OCI-LY7 (cell line): ENCODE measurements around the gene NDUFC1. TPM values are rescaled to one million over a fixed set of nuclear protein-coding genes. Genes with fewer than 3 reads are reported as not detected.

Experiments used
- BruUV-seq: library from RNA; stranded (reverse); fragments of 400-500 nt; replicated peaks from 2 replicates; lab custom pipeline; 2021; lab: Mats Ljungman, UMichigan
- CTCF ChIA-PET: fragments of 300-600 bp; sonication (Branson Sonifier 250); formaldehyde crosslinking; loops from one replicate; lab custom pipeline; 2022; ENCODE audit warnings: antibody characterized with exemption; ENCODE audit not compliant: unreplicated experiment; lab: Charles Lee
- POLR2A ChIA-PET: fragments of 300-600 bp; sonication (Branson Sonifier 250); formaldehyde crosslinking; loops from one replicate; lab custom pipeline; 2022; ENCODE audit warnings: antibody characterized with exemption; lab: Charles Lee
- DNase-seq: peaks from one replicate; pipeline ENCODE4 v3.0.0-alpha.2; 2015; ENCODE audit warnings: low spot score
- H2AFZ ChIP-seq: fragments of 200-600 bp; sonication (generic), shearing (Covaris generic); 2 replicates; pipeline ENCODE4 v1.6.1; 2014; ENCODE audit warnings: mild to moderate bottlenecking, antibody characterized with exemption, low read length, moderate library complexity
- H3K27ac ChIP-seq: fragments of 200-600 bp; sonication (generic); 2 replicates; pipeline ENCODE4 v1.5.1; 2014; ENCODE audit warnings: mixed run types, low read depth, mild to moderate bottlenecking, moderate library complexity, low read length, inconsistent platforms; ENCODE audit not compliant: poor library complexity, severe bottlenecking
- H3K36me3 ChIP-seq: fragments of 200-600 bp; sonication (generic); 2 replicates; pipeline ENCODE4 v1.6.1; 2014; ENCODE audit warnings: mild to moderate bottlenecking, antibody characterized with exemption, low read length, moderate library complexity, mixed read lengths; ENCODE audit not compliant: insufficient read depth
- H3K4me1 ChIP-seq: fragments of 200-600 bp; sonication (generic); 2 replicates; pipeline ENCODE4 v1.5.1; 2014; ENCODE audit warnings: mild to moderate bottlenecking, low read length; ENCODE audit not compliant: insufficient read depth, poor library complexity, severe bottlenecking
- H3K4me2 ChIP-seq: fragments of 200-600 bp; sonication (generic); 2 replicates; pipeline ENCODE4 v1.6.1; 2014; ENCODE audit warnings: mild to moderate bottlenecking, low read length
- H3K4me3 ChIP-seq: fragments of 200-600 bp; sonication (generic); 2 replicates; pipeline ENCODE4 v1.5.1; 2014; ENCODE audit warnings: mild to moderate bottlenecking, low read depth, low read length; ENCODE audit not compliant: poor library complexity, severe bottlenecking
- H3K79me2 ChIP-seq: fragments of 200-600 bp; sonication (generic); 2 replicates; pipeline ENCODE4 v1.6.1; 2016; ENCODE audit warnings: low read depth, mild to moderate bottlenecking, low read length, moderate library complexity, mixed read lengths; ENCODE audit not compliant: insufficient read depth
- H3K9me2 ChIP-seq: fragments of 200-600 bp; sonication (generic); 2 replicates; pipeline ENCODE4 v1.6.1; 2016; ENCODE audit warnings: mild to moderate bottlenecking, low read length, mixed read lengths; ENCODE audit not compliant: insufficient read depth
- H3K9me3 ChIP-seq: fragments of 200-600 bp; sonication (generic); 2 replicates; pipeline ENCODE4 v1.6.1; 2014; ENCODE audit warnings: mild to moderate bottlenecking, mixed run types, low read length, mixed read lengths
- H4K20me1 ChIP-seq: fragments of 200-600 bp; sonication (generic); 2 replicates; pipeline ENCODE4 v1.6.1; 2014; ENCODE audit warnings: mild to moderate bottlenecking, antibody characterized with exemption, low read length, moderate library complexity, mixed read lengths; ENCODE audit not compliant: insufficient read depth
- CTCF ChIP-seq: fragments of 200-600 bp; sonication (generic); conservative IDR thresholded peaks from 2 replicates; pipeline ENCODE4 v1.5.1; 2014; ENCODE audit warnings: mild to moderate bottlenecking, antibody characterized with exemption, low read length, moderate library complexity, mixed read lengths
- EZH2phosphoT487 ChIP-seq: fragments of 200-600 bp; sonication (generic); IDR thresholded peaks from 2 replicates; pipeline ENCODE4 v1.6.1; 2018; ENCODE audit warnings: low read depth, borderline replicate concordance, mild to moderate bottlenecking, mixed run types, antibody characterized with exemption, low read length, moderate library complexity, mixed read lengths
- intact Hi-C: fragments of 100-400 bp; cut with micrococcal nuclease; formaldehyde crosslinking; loops from one replicate; pipeline ENCODE4 v1.10.0; 2022; ENCODE audit not compliant: unreplicated experiment
- total RNA-seq, 2 experiments: library from RNA; depleted of rRNA in 1 of 2; stranded (reverse); fragments of >200 nt in 1 of 2; shearing (Covaris generic) in 1 of 2; gene quantifications; 2 replicates each; pipeline ENCODE4 v1.2.3, GENCODE V29; 2014 to 2022

The NDUFC1 gene
- total RNA-seq, 2 experiments from 2014 or later: 69.2 to 82.6 TPM

GRCh38 chr4:139279760-139280620 is 22.3 kb downstream of the NDUFC1 start, which contains the start of gene MGARP:
TSS of gene MGARP (minus strand) at chr4:139280225. CDS start at chr4:139280158, 67 bp downstream.
- Histone ChIP-seq H3K27ac (no peak within 1 kb of the TSS), H3K4me3 (peak within 1 kb of the TSS; percentile 29), H4K20me1 (no peaks in the 10 kb centered on the region), H3K9me2 (no peaks in the 10 kb centered on the region), H3K4me2 (peak within 1 kb of the TSS; percentile 43), H3K9me3 (peaks cover 11% of the 10 kb centered on the region; the same call in 1 of the 2 replicates), H3K79me2 (no peaks in the 10 kb centered on the region), H3K36me3 (no peaks in the 10 kb centered on the region), H2AFZ (peak within 1 kb of the TSS; percentile 84), H3K4me1 (peaks cover 19% of the 10 kb centered on the region)
- POLR2A ChIA-PET: interaction anchor here (0.6 to 3.4 kb wide), 5 partner anchors 13 to 124 kb away, joined by 3 to 24 read pairs (median 3); no protein-coding TSS in a partner anchor
- CTCF ChIA-PET: interaction anchor here (0.6 kb wide), 1 partner anchor 60 kb away, joined by 3 read pairs; no protein-coding TSS in a partner anchor
- DNase-seq: no peak
- intact Hi-C loops: no loop called here
- BruUV-seq: no TSS peak
- TF ChIP-seq CTCF: no peak
- TF ChIP-seq EZH2phosphoT487: no peak

- DNase-seq: no peak
Observed at GRCh38 chr4:139278912-139279759, 23.1 kb downstream of the NDUFC1 start.

More at GRCh38 chr4:139278912-139279759, 23.1 kb downstream of the NDUFC1 start:
- Histone ChIP-seq H2AFZ (peak overlapping the region; percentile 84), H3K4me3 (peak overlapping the region; percentile 29), H3K9me3 (peaks cover 4% of the 10 kb centered on the region; the same call in 1 of the 2 replicates), H3K27ac (no peak overlapping the region), H4K20me1 (no peaks in the 10 kb centered on the region), H3K79me2 (no peaks in the 10 kb centered on the region), H3K36me3 (no peaks in the 10 kb centered on the region), H3K4me1 (peaks cover 19% of the 10 kb centered on the region), H3K4me2 (peak overlapping the region; percentile 43), H3K9me2 (no peaks in the 10 kb centered on the region)
- intact Hi-C loops: no loop called here
- ChIA-PET CTCF (no interaction called here), POLR2A (interaction anchor here (0.6 to 1.4 kb wide), 2 partner anchors 17 to 154 kb away, joined by 3 read pairs; no protein-coding TSS in a partner anchor)
- no TSS peak for BruUV-seq
- no peak for TF ChIP-seq EZH2phosphoT487
- no peak for TF ChIP-seq CTCF
